ENCODE measurements around the gene GK2. TPM values are rescaled to one million over a fixed set of nuclear protein-coding genes. Genes with fewer than 3 reads are reported as not detected.

The GK2 gene
- total and polyA plus RNA-seq, 2 of the 4 experiments (the other 2 are of a cell fraction), result not detected

- Histone ChIP-seq H3K4me1 (ENCODE audit: control insufficient read depth, insufficient read depth, low read length) (no peaks in the 10 kb centered on the region), H3K27ac (ENCODE audit: insufficient read depth, low read length) (no peak overlapping the region), H2BK5ac (ENCODE audit: low read depth, low read length, poor library complexity, severe bottlenecking) (no peak overlapping the region), H2AK9ac (replicated peaks; ENCODE audit: low read depth, low read length, poor library complexity) (no peak overlapping the region), H2AK5ac (ENCODE audit: low read depth, low read length) (no peak overlapping the region), H3K23ac (ENCODE audit: low read depth, low read length) (no peak overlapping the region), H3K79me1 (ENCODE audit: low read depth in 1 of 2, low read length in 2 of 2) (no peaks in the 10 kb centered on the region), H3K9ac (ENCODE audit: low read depth, low read length) (no peak overlapping the region), H3K4ac (ENCODE audit: low read depth, low read length) (no peak overlapping the region), H3K4me2 (ENCODE audit: low read depth, low read length) (no peak overlapping the region), H2BK120ac (ENCODE audit: low read depth, low read length) (no peak overlapping the region), H2AFZ (replicated peaks; ENCODE audit: low read length, poor library complexity) (no peak overlapping the region), H4K91ac (ENCODE audit: insufficient read depth, low read depth, low read length) (no peak overlapping the region), H2BK20ac (ENCODE audit: low read depth, low read length) (no peak overlapping the region), H3K18ac (ENCODE audit: low read depth, low read length) (no peak overlapping the region), H3K27me3 (ENCODE audit: control insufficient read depth, insufficient read depth, low read length) (no peaks in the 10 kb centered on the region), H3K36me3 (ENCODE audit: control insufficient read depth, insufficient read depth, low read length) (no peaks in the 10 kb centered on the region), H3K9me1 (ENCODE audit: insufficient read depth, low read length) (no peaks in the 10 kb centered on the region), H2BK15ac (ENCODE audit: low read depth, low read length) (no peak overlapping the region), H4K20me1 (ENCODE audit: insufficient read depth, low read length) (no peaks in the 10 kb centered on the region), H3K56ac (ENCODE audit: extremely low read depth, insufficient read depth, low read length) (no peak overlapping the region), H3K14ac (replicated peaks; ENCODE audit: low read depth, low read length) (no peak overlapping the region), H3K4me3 (ENCODE audit: insufficient read depth, low read depth, low read length) (no peak overlapping the region), H3K9me3 (ENCODE audit: control insufficient read depth, insufficient read depth, low read length) (no peaks in the 10 kb centered on the region), H4K5ac (ENCODE audit: low read depth, low read length) (no peak overlapping the region), H4K8ac (ENCODE audit: low read depth in 2 of 2, low read length in 2 of 2) (no peak overlapping the region)
- TF ChIP-seq RAD21 (IDR thresholded peaks at IDR 0.05; ENCODE audit: low read length) (no peak), SMC3 (IDR thresholded peaks at IDR 0.05; ENCODE audit: low read depth, low read length) (no peak), BHLHE40 (IDR thresholded peaks at IDR 0.05; ENCODE audit: low read depth, low read length) (no peak), RFX5 (IDR thresholded peaks at IDR 0.05; ENCODE audit: low read depth, low read length) (no peak), MAZ (IDR thresholded peaks at IDR 0.05; ENCODE audit: borderline replicate concordance, low read depth, low read length) (no peak), FOS (IDR thresholded peaks at IDR 0.05; ENCODE audit: low read depth, low read length) (no peak), MAFK (IDR thresholded peaks at IDR 0.05; ENCODE audit: low read depth, low read length) (no peak), POLR2A (IDR thresholded peaks at IDR 0.05; ENCODE audit: low read depth, low read length) (no peak), CHD1 (IDR thresholded peaks at IDR 0.05; ENCODE audit: low read depth, low read length) (no peak), CEBPB (IDR thresholded peaks at IDR 0.05; ENCODE audit: low read depth, low read length) (no peak), CTCF (conservative IDR thresholded peaks at IDR 0.05; ENCODE audit: low read depth, low read length) (no peak)
- TF ChIP-seq, protein P1, sequence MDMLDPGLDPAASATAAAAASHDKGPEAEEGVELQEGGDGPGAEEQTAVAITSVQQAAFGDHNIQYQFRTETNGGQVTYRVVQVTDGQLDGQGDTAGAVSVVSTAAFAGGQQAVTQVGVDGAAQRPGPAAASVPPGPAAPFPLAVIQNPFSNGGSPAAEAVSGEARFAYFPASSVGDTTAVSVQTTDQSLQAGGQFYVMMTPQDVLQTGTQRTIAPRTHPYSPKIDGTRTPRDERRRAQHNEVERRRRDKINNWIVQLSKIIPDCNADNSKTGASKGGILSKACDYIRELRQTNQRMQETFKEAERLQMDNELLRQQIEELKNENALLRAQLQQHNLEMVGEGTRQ (IDR thresholded peaks at IDR 0.05; ENCODE audit: low read depth, low read length), result no peak
- TF ChIP-seq, protein P2, sequence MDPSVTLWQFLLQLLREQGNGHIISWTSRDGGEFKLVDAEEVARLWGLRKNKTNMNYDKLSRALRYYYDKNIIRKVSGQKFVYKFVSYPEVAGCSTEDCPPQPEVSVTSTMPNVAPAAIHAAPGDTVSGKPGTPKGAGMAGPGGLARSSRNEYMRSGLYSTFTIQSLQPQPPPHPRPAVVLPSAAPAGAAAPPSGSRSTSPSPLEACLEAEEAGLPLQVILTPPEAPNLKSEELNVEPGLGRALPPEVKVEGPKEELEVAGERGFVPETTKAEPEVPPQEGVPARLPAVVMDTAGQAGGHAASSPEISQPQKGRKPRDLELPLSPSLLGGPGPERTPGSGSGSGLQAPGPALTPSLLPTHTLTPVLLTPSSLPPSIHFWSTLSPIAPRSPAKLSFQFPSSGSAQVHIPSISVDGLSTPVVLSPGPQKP (IDR thresholded peaks at IDR 0.05; ENCODE audit: borderline replicate concordance, low read depth, low read length), result no peak
- dilution Hi-C loops (cut with HindIII; ENCODE audit: low sequenced_read_pairs, unreplicated experiment), result no loop called here
- DNase-seq (no peak), ATAC-seq (ENCODE audit: low read depth) (no peak)
- in situ Hi-C loops (cut with MboI; ENCODE audit: low sequenced_read_pairs), result no loop called here
- no TSS peak for BruUV-seq (replicated peaks)
- no CpG with 5 or more reads among the region's 2 CpGs for WGBS, 2 experiments (ENCODE audit: extremely low coverage in 2 of 2, insufficient read length in 1 of 2)
- intact Hi-C loops (cut with micrococcal nuclease), result no loop called here
- CTCF ChIA-PET, result no interaction called here
- POLR2A ChIA-PET (ENCODE audit: unreplicated experiment), result no interaction called here
Measured at GRCh38 chr4:79421483-79421882, 13.5 kb upstream of the GK2 start.
